ENCODE results near the gene TRABD.

The TRABD gene

GRCh38 chr22:50148991-50149721 lies 36.6 kb upstream of the TRABD start:
- TF ChIP-seq GATA3 (IDR thresholded peaks at IDR 0.05; ENCODE audit: low read depth, low read length) (no peak), GATA2 (IDR thresholded peaks at IDR 0.05; ENCODE audit: low read depth, low read length) (no peak)

GRCh38 chr22:50150161-50151129 lies 35.3 kb upstream of the TRABD start:
- TF ChIP-seq GATA2 (IDR thresholded peaks at IDR 0.05; ENCODE audit: low read depth, low read length) (no peak), GATA3 (IDR thresholded peaks at IDR 0.05; ENCODE audit: low read depth, low read length) (no peak)

GRCh38 chr22:50151571-50152537 lies 33.9 kb upstream of the TRABD start:
- TF ChIP-seq GATA3 (IDR thresholded peaks at IDR 0.05; ENCODE audit: low read depth, low read length) (no peak), GATA2 (IDR thresholded peaks at IDR 0.05; ENCODE audit: low read depth, low read length) (no peak)

- no peak for TF ChIP-seq GATA2 (IDR thresholded peaks at IDR 0.05; ENCODE audit: low read depth, low read length)
- no peak for TF ChIP-seq GATA3 (IDR thresholded peaks at IDR 0.05; ENCODE audit: low read depth, low read length)
Measured at GRCh38 chr22:50153056-50153755, 32.5 kb upstream of the TRABD start.

- TF ChIP-seq GATA3 (IDR thresholded peaks at IDR 0.05; ENCODE audit: low read depth, low read length) = no peak
- no peak for TF ChIP-seq GATA2 (IDR thresholded peaks at IDR 0.05; ENCODE audit: low read depth, low read length)
Measured at GRCh38 chr22:50153756-50154140, 32.0 kb upstream of the TRABD start.

- TF ChIP-seq GATA3 (IDR thresholded peaks at IDR 0.05; ENCODE audit: low read depth, low read length) (no peak), GATA2 (IDR thresholded peaks at IDR 0.05; ENCODE audit: low read depth, low read length) (no peak)
Measured at GRCh38 chr22:50157709-50158375, 27.9 kb upstream of the TRABD start.

GRCh38 chr22:50160947-50161346 lies 24.8 kb upstream of the TRABD start:
- no peak for TF ChIP-seq GATA3 (IDR thresholded peaks at IDR 0.05; ENCODE audit: low read depth, low read length)
- no peak for TF ChIP-seq GATA2 (IDR thresholded peaks at IDR 0.05; ENCODE audit: low read depth, low read length)

GRCh38 chr22:50161508-50162390 lies 24.0 kb upstream of the TRABD start:
- TF ChIP-seq GATA2 (IDR thresholded peaks at IDR 0.05; ENCODE audit: low read depth, low read length) (no peak), GATA3 (IDR thresholded peaks at IDR 0.05; ENCODE audit: low read depth, low read length) (no peak)

GRCh38 chr22:50162391-50162956 lies 23.2 kb upstream of the TRABD start:
- TF ChIP-seq GATA3 (IDR thresholded peaks at IDR 0.05; ENCODE audit: low read depth, low read length) (no peak), GATA2 (IDR thresholded peaks at IDR 0.05; ENCODE audit: low read depth, low read length) (no peak)

- TF ChIP-seq GATA2 (IDR thresholded peaks at IDR 0.05; ENCODE audit: low read depth, low read length) (no peak), GATA3 (IDR thresholded peaks at IDR 0.05; ENCODE audit: low read depth, low read length) (no peak)
Measured at GRCh38 chr22:50165436-50166123, 20.1 kb upstream of the TRABD start.

All from SH-SY5Y (cell line).